GM12878 (cell line): ENCODE results near the gene RNF152.

Source experiments
- ASH2L ChIP-seq: fragments of 300-600, 200-600 bp; sonication (generic); IDR thresholded peaks from 2 replicates; pipeline ENCODE4 v1.6.1; 2017; ENCODE audit warnings: low read depth, mild to moderate bottlenecking, borderline replicate concordance
- EGR1 ChIP-seq, 2 experiments: IDR thresholded peaks; 1 replicate in 1 of 2; 2 replicates in 1 of 2; pipeline ENCODE4 v1.6.1; 2011 to 2012; ENCODE audit warnings: low read depth in 2 of 2, low read length in 2 of 2, borderline replicate concordance in 1 of 2, mild to moderate bottlenecking in 1 of 2, moderate library complexity in 1 of 2
- ESRRA ChIP-seq: IDR thresholded peaks from 2 replicates; pipeline ENCODE4 v1.6.1; 2012; ENCODE audit warnings: mild to moderate bottlenecking, low read length, improper control_type of control experiment
- JUNB ChIP-seq: IDR thresholded peaks from 2 replicates; pipeline ENCODE4 v1.6.1; 2016; ENCODE audit warnings: antibody characterized with exemption, mild to moderate bottlenecking
- NBN ChIP-seq: fragments of 450-650 bp; IDR thresholded peaks from 2 replicates; pipeline ENCODE4 v1.6.1; 2016
- NR2C2 ChIP-seq: IDR thresholded peaks from 2 replicates; pipeline ENCODE4 v1.6.1; 2011; ENCODE audit warnings: borderline replicate concordance, low read depth; ENCODE audit not compliant: control insufficient read depth, insufficient read length
- PKNOX1 ChIP-seq: fragments of 450-650 bp; IDR thresholded peaks from 2 replicates; pipeline ENCODE4 v1.6.1; 2016; ENCODE audit warnings: mild to moderate bottlenecking
- POLR2A ChIP-seq: IDR thresholded peaks from 2 replicates; pipeline ENCODE4 v1.6.1; 2011; ENCODE audit warnings: low read depth, mild to moderate bottlenecking, low read length
- REST ChIP-seq: IDR thresholded peaks from 2 replicates; pipeline ENCODE4 v1.6.1; 2012; ENCODE audit warnings: mild to moderate bottlenecking, low read depth, low read length
- USF2 ChIP-seq: IDR thresholded peaks from 2 replicates; pipeline ENCODE4 v1.6.1; 2011; ENCODE audit warnings: low read depth, low read length, improper control_type of control experiment, borderline replicate concordance
- YY1 ChIP-seq: IDR thresholded peaks from 2 replicates; pipeline ENCODE4 v1.6.1; 2011; ENCODE audit warnings: low read depth, mild to moderate bottlenecking, low read length
- TF ChIP-seq, protein P1 (sequence below), 3 experiments: IDR thresholded peaks in 2 of 3; conservative IDR thresholded peaks in 1 of 3; 2 replicates each; pipeline ENCODE4 v1.5.1; 2011; ENCODE audit warnings: low read depth in 3 of 3, low read length in 3 of 3, mild to moderate bottlenecking in 3 of 3, control low read depth in 2 of 3, moderate library complexity in 2 of 3, inconsistent platforms in 1 of 3, mixed read lengths in 1 of 3; ENCODE audit not compliant: control insufficient read depth in 2 of 3, insufficient read depth in 1 of 3; ENCODE audit errors: extremely low read depth in 1 of 3
- TF ChIP-seq, protein P2 (sequence below): IDR thresholded peaks from 2 replicates; pipeline ENCODE4 v1.6.1; 2012; ENCODE audit warnings: low read depth, low read length, improper control_type of control experiment
- TF ChIP-seq, protein P3 (sequence below): IDR thresholded peaks from 2 replicates; pipeline ENCODE4 v1.6.1; 2011; ENCODE audit warnings: borderline replicate concordance, low read depth, mild to moderate bottlenecking, moderate library complexity, low read length; ENCODE audit not compliant: insufficient read depth, poor library complexity, severe bottlenecking

DNA sequence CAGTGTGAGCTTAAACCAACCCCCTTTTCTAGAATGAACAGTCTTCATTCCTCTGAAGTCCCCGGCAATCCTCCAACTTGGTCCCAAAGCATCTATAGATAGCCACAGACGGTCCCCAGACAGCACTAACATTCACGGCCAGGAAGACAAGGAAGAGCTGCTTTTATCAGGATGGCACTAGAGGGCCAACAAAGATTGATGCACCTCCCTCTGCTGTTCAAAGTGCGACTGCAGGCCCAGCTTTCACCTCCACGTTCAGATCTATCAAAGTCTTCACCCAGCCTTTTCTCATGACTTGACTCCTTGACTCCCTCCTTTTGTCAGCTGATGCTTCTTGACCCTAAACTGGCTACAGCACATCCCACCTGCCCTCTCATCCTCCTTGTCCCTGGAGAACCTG lies 54.3 kb downstream of the RNF152 start:
- TF ChIP-seq, protein P1, sequence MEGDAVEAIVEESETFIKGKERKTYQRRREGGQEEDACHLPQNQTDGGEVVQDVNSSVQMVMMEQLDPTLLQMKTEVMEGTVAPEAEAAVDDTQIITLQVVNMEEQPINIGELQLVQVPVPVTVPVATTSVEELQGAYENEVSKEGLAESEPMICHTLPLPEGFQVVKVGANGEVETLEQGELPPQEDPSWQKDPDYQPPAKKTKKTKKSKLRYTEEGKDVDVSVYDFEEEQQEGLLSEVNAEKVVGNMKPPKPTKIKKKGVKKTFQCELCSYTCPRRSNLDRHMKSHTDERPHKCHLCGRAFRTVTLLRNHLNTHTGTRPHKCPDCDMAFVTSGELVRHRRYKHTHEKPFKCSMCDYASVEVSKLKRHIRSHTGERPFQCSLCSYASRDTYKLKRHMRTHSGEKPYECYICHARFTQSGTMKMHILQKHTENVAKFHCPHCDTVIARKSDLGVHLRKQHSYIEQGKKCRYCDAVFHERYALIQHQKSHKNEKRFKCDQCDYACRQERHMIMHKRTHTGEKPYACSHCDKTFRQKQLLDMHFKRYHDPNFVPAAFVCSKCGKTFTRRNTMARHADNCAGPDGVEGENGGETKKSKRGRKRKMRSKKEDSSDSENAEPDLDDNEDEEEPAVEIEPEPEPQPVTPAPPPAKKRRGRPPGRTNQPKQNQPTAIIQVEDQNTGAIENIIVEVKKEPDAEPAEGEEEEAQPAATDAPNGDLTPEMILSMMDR (IDR thresholded peaks at IDR 0.05 in 2 of 3, conservative IDR thresholded peaks at IDR 0.05 in 1 of 3; ENCODE audit: control insufficient read depth in 2 of 3, extremely low read depth in 1 of 3, insufficient read depth in 1 of 3, low read depth in 3 of 3, low read length in 3 of 3), result no peak
- TF ChIP-seq JUNB, result no peak
- TF ChIP-seq, protein P2, sequence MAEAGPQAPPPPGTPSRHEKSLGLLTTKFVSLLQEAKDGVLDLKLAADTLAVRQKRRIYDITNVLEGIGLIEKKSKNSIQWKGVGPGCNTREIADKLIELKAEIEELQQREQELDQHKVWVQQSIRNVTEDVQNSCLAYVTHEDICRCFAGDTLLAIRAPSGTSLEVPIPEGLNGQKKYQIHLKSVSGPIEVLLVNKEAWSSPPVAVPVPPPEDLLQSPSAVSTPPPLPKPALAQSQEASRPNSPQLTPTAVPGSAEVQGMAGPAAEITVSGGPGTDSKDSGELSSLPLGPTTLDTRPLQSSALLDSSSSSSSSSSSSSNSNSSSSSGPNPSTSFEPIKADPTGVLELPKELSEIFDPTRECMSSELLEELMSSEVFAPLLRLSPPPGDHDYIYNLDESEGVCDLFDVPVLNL, result no peak
- TF ChIP-seq ESRRA, result no peak
- TF ChIP-seq, protein P3, sequence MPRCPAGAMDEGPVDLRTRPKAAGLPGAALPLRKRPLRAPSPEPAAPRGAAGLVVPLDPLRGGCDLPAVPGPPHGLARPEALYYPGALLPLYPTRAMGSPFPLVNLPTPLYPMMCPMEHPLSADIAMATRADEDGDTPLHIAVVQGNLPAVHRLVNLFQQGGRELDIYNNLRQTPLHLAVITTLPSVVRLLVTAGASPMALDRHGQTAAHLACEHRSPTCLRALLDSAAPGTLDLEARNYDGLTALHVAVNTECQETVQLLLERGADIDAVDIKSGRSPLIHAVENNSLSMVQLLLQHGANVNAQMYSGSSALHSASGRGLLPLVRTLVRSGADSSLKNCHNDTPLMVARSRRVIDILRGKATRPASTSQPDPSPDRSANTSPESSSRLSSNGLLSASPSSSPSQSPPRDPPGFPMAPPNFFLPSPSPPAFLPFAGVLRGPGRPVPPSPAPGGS, result no peak
- no peak for TF ChIP-seq YY1
- no peak for TF ChIP-seq EGR1 (IDR thresholded peaks at IDR 0.05; ENCODE audit: borderline replicate concordance in 1 of 2, low read depth in 2 of 2, low read length in 2 of 2)
- TF ChIP-seq REST, result no peak
- no peak for TF ChIP-seq NR2C2
- TF ChIP-seq PKNOX1, result no peak
- no peak for TF ChIP-seq USF2
- no peak for TF ChIP-seq NBN
- no peak for TF ChIP-seq ASH2L
- no peak for TF ChIP-seq POLR2A
